MM.1S (cell line): Measurements from ENCODE around the gene EPHB1.

Experiments
- CTCF ChIP-seq: fragments of 300-600 bp; sonication (generic); IDR thresholded peaks from 2 replicates; pipeline ENCODE4 v1.5.1; 2016; ENCODE audit warnings: antibody characterized with exemption, low read length, mixed read lengths
- EZH2 ChIP-seq: fragments of 300-600 bp; sonication (generic); optimal IDR thresholded peaks from 2 replicates; pipeline ENCODE3; 2017; ENCODE audit warnings: low read depth, mild to moderate bottlenecking, antibody characterized with exemption, low read length, mixed read lengths
- EZH2phosphoT487 ChIP-seq: fragments of 300-600 bp; sonication (generic); IDR thresholded peaks from 2 replicates; pipeline ENCODE4 v1.6.1; 2018; ENCODE audit warnings: antibody characterized with exemption, low read length

- TF ChIP-seq EZH2 (no peak), EZH2phosphoT487 (no peak), CTCF (no peak)
These were observed 381.8 kb downstream of the EPHB1 start for GRCh38 chr3:135176881-135177280.
